CD4-positive, alpha-beta T cell treated with Interleukin-12 subunit alpha and Interleukin-12 subunit beta, for 1 hour (primary cell): Measurements from ENCODE around the gene SETBP1.

Experiments
- DNase-seq: peaks from one replicate; pipeline ENCODE4 v3.0.0-alpha.2; 2020

The SETBP1 gene

GRCh38 chr18:44988821-44989587 is 308.3 kb downstream of the SETBP1 start:
- DNase-seq = no peak

GRCh38 chr18:44996261-44996660 is 315.6 kb downstream of the SETBP1 start:
- no peak for DNase-seq

- no peak for DNase-seq
Observed at GRCh38 chr18:44997174-44997573, 316.5 kb downstream of the SETBP1 start.

- no peak for DNase-seq
Observed at GRCh38 chr18:44998360-44998759, 317.7 kb downstream of the SETBP1 start.

GRCh38 chr18:45004546-45005080 is 323.9 kb downstream of the SETBP1 start:
- no peak for DNase-seq

GRCh38 chr18:45006934-45007333 is 326.2 kb downstream of the SETBP1 start:
- no peak for DNase-seq

- DNase-seq = no peak
Observed at GRCh38 chr18:45007531-45007930, 326.8 kb downstream of the SETBP1 start.

GRCh38 chr18:45008694-45009413 is 328.2 kb downstream of the SETBP1 start:
- no peak for DNase-seq

GRCh38 chr18:45009756-45010155 is 329.1 kb downstream of the SETBP1 start:
- no peak for DNase-seq

GRCh38 chr18:45012286-45012685 is 331.6 kb downstream of the SETBP1 start:
- DNase-seq = no peak

GRCh38 chr18:45014047-45014501 is 333.4 kb downstream of the SETBP1 start:
- DNase-seq = no peak

GRCh38 chr18:45015788-45016128 is 335.1 kb downstream of the SETBP1 start:
- no peak for DNase-seq

- DNase-seq = no peak
Observed at GRCh38 chr18:45019469-45019868, 338.8 kb downstream of the SETBP1 start.

- DNase-seq = no peak
Observed at GRCh38 chr18:45023519-45023918, 342.8 kb downstream of the SETBP1 start.

- no peak for DNase-seq
Observed at GRCh38 chr18:45024357-45025088, 343.8 kb downstream of the SETBP1 start.

- DNase-seq = no peak
Observed at GRCh38 chr18:45025089-45025450, 344.4 kb downstream of the SETBP1 start.

- no peak for DNase-seq
Observed at GRCh38 chr18:45026162-45026561, 345.5 kb downstream of the SETBP1 start.

GRCh38 chr18:45034179-45034578 is 353.5 kb downstream of the SETBP1 start:
- no peak for DNase-seq

- no peak for DNase-seq
Observed at GRCh38 chr18:45037618-45038017, 356.9 kb downstream of the SETBP1 start.

GRCh38 chr18:45039376-45039775 is 358.7 kb downstream of the SETBP1 start:
- DNase-seq = no peak

- no peak for DNase-seq
Observed at GRCh38 chr18:45040879-45041278, 360.2 kb downstream of the SETBP1 start.

- DNase-seq = no peak
Observed at GRCh38 chr18:45044787-45045186, 364.1 kb downstream of the SETBP1 start.

- no peak for DNase-seq
Observed at GRCh38 chr18:45046228-45046627, 365.5 kb downstream of the SETBP1 start.

- no peak for DNase-seq
Observed at GRCh38 chr18:45046961-45047360, 366.3 kb downstream of the SETBP1 start.
